ENCODE measurements around the gene ABCF2. TPM values are rescaled to one million over a fixed set of nuclear protein-coding genes. Genes with fewer than 3 reads are reported as not detected.

ABCF2 gene
- total RNA-seq, 4 donors from 2014 or later = 28.5 to 93.4 (median 44.7) TPM

DNA sequence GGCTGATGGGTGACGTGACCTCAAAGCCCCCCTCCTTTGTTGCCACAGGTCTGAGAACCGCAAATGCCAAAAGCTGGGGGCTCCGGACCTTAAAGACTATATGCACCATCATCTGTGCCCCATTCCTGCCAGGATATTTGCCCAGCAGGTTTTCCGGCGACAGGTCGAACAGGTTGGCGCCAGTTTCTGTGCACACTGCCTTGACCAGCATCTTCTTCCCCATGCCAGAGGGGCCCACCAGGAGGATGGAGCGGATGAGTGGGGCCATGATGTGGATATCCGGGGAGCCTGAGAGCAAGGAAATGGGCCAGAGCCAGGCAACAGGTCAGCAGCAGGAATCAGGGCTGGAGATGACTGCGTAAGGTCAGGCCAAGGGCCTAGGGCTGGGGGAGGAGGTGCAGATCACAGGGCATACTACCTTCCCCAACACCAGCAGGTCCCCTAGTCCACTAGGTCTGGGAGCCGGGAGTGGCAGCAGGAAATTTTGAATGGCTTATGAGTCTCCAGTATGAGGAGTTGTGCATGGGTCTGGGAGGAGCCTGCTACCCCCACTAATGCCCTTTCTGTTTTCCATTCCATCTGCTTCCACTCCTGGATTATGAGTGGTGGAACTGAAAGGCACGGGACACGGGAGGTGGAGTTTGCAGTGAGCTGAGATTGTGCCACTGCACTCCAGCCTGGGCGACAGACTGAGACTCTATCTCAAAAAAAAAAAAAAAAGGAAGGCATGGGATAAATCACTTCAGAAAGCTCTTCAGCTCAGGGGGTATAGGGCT lies 33.6 kb downstream of the ABCF2 start:
- TF ChIP-seq, protein P1, sequence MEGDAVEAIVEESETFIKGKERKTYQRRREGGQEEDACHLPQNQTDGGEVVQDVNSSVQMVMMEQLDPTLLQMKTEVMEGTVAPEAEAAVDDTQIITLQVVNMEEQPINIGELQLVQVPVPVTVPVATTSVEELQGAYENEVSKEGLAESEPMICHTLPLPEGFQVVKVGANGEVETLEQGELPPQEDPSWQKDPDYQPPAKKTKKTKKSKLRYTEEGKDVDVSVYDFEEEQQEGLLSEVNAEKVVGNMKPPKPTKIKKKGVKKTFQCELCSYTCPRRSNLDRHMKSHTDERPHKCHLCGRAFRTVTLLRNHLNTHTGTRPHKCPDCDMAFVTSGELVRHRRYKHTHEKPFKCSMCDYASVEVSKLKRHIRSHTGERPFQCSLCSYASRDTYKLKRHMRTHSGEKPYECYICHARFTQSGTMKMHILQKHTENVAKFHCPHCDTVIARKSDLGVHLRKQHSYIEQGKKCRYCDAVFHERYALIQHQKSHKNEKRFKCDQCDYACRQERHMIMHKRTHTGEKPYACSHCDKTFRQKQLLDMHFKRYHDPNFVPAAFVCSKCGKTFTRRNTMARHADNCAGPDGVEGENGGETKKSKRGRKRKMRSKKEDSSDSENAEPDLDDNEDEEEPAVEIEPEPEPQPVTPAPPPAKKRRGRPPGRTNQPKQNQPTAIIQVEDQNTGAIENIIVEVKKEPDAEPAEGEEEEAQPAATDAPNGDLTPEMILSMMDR (IDR thresholded peaks at IDR 0.05) = no peak
- ATAC-seq (ENCODE audit: low FRiP score) (no peak), DNase-seq (ENCODE audit: low spot score) (no peak)

- DNase-seq (ENCODE audit: low spot score) = no peak
- no peak for ATAC-seq (ENCODE audit: low FRiP score)
- TF ChIP-seq, protein P1 (IDR thresholded peaks at IDR 0.05) = no peak
Measured at GRCh38 chr7:151192002-151192539, 34.9 kb downstream of the ABCF2 start.

DNA sequence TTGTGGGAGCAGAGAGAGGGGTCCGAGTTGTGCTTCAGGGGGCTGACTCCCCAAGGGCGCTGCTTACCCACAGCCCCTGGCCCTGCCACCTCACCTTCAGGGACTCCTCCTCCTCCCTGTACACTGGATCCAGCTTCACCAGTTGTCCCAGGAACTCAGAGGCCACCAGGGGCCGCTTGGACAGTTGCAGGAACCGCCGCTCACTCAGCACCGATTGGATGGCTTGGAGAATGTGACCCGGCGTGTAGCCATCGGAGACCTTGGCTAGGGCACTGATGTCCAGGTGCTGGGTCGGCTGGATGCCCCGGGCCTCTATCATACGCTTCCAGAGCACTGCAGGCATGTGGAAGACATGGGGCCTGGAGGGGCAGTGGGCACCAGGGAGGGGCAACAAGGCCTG lies 35.5 kb downstream of the ABCF2 start:
- TF ChIP-seq, protein P1 (IDR thresholded peaks at IDR 0.05) = no peak
- ATAC-seq (ENCODE audit: low FRiP score) = no peak
- DNase-seq (ENCODE audit: low spot score) = no peak

- TF ChIP-seq, protein P1 (IDR thresholded peaks at IDR 0.05) = no peak
Measured at GRCh38 chr7:151189038-151189437, 38.0 kb downstream of the ABCF2 start.

DNA sequence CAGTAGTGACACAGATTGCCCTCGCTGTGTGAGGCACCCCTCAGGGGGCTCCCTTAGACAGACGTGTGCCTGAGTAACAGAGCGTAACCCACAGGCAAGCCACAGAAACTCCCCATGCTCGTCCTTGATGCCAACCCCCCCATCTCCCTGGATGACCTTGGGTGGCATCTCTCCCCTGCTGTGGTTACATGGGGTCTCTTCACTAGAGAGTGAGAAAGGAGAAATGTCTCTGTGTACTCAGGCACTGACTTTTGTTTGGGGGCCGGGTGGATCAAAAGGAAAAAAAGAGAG lies 38.8 kb downstream of the ABCF2 start:
- DNase-seq (ENCODE audit: low spot score) (no peak), ATAC-seq (ENCODE audit: low FRiP score) (no peak)
- TF ChIP-seq, protein P1 (IDR thresholded peaks at IDR 0.05) = no peak

More at GRCh38 chr7:151189038-151189437, 38.0 kb downstream of the ABCF2 start:
- DNase-seq (ENCODE audit: low spot score) (no peak), ATAC-seq (ENCODE audit: low FRiP score) (no peak)

- ATAC-seq (ENCODE audit: low FRiP score) = no peak
- no peak for DNase-seq (ENCODE audit: low spot score)
- TF ChIP-seq, protein P1 (IDR thresholded peaks at IDR 0.05) = no peak
Measured at GRCh38 chr7:151187409-151188251, 39.4 kb downstream of the ABCF2 start.

Measured in omental fat pad (tissue), 4 donors.